ENCODE measurements around the gene ARMC9.
"Not testable (repeated sequence)": the region's sequence is repeated elsewhere in the genome, so short reads cannot be mapped to it uniquely, and the experiment has no call there.

Gene ARMC9

GRCh38 chr2:231244382-231245248, 46.2 kb downstream of the ARMC9 start:
- no peak for DNase-seq (ENCODE audit: low spot score)

DNA sequence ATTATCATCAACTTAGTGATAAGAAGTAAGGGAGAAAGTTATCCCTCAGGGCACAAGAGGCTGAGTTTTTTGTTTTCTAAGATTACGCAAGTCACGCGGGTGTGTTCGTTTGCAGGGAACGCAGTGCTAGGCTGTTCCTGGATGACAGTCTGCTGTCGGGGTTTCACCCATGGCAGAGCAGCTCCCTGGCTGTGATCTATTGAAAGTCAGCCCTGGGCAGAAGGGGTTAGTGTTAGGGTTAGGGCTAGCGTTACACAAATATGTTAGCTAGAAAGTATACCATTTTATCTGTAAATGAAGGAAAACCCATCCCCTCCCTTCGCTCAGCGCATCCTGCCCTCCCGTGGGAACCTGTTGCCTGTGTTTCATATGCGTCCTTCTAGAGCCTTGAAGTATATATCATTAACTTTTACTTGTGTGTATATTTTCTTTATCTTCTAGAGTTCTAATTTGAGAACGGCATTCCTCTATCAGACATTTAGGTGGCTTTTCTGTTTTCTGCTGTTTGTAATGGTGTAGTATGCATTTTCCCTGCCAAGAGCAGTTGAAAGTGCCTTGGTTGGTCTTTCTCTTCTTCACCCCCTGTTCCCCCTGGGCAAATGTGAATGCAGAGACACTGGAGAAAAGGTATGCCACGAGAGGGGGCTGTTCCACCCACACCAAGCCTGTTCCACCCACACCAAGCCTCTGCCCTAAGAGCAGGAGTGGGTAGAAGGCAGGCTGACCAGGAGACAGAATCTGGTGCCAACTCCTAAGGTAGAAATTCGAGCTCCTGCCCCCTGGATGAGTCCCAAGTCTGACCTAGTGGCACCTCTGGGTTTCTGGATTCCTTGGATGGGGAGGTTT, 47.0 kb downstream of the ARMC9 start:
- DNase-seq (ENCODE audit: low spot score), result no peak

- no peak for DNase-seq (ENCODE audit: low spot score)
Measured at GRCh38 chr2:231246171-231246842, 47.9 kb downstream of the ARMC9 start.

DNA sequence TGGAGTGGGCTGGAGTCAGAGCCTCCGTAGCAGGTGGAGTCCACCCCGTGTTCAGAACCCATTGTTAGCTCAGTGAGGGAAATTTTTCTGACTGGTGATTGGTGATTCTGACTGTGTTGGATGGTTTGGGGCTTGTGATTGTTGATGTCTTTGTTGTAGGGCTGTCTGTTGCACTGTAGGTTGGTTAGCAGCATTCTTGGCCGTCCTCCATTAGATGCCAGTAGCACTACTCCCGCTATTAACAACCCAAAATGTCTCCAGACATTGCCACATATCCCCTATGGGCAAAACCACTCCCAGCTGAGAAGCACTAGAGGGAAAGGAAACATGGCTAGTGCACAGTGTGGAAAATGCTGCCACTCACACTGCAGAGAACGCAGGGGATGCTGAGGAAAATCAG, 51.7 kb downstream of the ARMC9 start:
- DNase-seq (ENCODE audit: low spot score), result no peak

GRCh38 chr2:231250698-231251097, 52.3 kb downstream of the ARMC9 start:
- DNase-seq (ENCODE audit: low spot score), result no peak

- DNase-seq (ENCODE audit: low spot score), result not testable (repeated sequence)
Measured at GRCh38 chr2:231253292-231253691, 54.9 kb downstream of the ARMC9 start.

- DNase-seq (ENCODE audit: low spot score), result no peak
Measured at GRCh38 chr2:231256494-231256893, 58.1 kb downstream of the ARMC9 start.

- no peak for DNase-seq (ENCODE audit: low spot score)
Measured at GRCh38 chr2:231257763-231258162, 59.3 kb downstream of the ARMC9 start.

DNA sequence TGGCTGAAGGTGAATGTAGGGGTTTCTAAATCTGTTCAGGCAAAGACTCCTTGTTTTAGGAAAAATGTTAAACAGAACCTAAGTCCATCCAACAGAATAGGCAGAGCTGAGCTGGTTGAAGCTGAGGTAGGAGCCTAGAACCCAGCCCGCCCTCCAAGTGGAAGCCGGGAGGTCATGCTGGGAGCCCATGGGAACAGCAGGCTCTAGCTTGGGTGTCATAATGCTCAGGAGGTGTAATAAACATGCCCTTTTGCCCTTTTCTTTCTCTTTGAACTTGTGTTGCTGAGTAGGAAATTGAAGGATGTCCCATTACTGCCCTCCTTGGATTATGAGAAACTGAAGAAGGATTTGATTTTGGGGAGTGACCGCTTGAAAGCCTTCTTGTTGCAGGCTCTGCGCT, 60.3 kb downstream of the ARMC9 start:
- DNase-seq (ENCODE audit: low spot score), result no peak

- DNase-seq (ENCODE audit: low spot score), result peak; percentile 8
Measured at GRCh38 chr2:231259104-231259503, 60.7 kb downstream of the ARMC9 start.

DNA sequence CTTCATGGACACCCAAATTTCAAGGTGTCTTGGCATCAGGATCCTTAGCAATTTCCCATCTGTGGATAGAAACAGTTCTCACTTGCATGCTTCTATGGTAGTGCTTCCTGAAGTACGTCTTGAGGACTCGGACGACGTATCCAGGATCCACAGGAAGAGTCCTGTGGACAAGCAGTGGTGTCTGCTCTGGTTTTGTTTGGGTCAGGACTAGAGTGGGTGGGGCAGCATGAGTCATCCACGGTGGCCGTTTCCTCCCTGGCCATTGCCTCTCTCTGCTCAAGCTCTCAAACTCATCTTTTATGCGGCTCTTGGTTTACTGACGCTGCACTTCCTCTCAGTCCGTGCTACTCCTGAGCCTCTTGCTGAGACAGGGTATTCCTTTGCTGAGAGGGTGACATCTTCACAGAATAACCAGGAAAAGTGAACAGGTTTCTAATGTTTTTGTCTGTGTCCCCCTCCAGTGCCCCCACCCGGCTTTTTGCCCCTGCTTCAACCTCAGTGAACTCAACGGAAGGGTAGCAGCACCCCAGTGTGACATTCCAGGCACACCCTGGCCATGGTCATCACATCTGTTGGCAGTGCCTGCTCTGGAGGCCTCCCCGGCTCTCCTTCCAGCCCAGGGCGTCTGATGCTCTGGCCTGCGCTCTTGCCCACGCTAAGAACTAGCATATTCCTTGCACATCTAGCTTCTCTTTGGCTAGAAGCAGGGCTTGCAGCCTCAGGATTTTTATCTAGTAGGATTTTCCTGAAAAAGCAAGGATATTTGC, 62.2 kb downstream of the ARMC9 start:
- DNase-seq (ENCODE audit: low spot score), result no peak

- no peak for DNase-seq (ENCODE audit: low spot score)
Measured at GRCh38 chr2:231263118-231263831, 64.8 kb downstream of the ARMC9 start.

GRCh38 chr2:231270221-231271114, 72.0 kb downstream of the ARMC9 start:
- DNase-seq (ENCODE audit: low spot score), result no peak

DNA sequence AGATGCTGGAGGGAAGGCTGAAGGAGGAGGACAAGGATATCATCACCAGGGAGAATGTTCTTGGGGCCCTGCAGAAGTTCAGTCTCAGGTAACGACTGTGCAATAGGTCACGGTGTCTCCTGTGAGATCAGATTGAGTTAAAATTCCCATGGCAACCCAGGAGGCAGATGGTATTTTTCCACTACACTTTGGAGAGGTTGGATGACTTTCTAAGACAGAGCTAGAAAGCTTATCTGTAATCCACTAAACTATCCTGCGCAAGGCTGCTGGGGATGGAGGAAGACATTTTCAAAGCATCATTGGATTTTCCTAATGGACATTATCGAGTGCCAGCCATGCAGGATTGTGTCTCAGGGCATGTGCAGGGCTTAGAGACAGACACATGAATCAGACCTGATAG, 74.6 kb downstream of the ARMC9 start:
- DNase-seq (ENCODE audit: low spot score), result no peak

DNA sequence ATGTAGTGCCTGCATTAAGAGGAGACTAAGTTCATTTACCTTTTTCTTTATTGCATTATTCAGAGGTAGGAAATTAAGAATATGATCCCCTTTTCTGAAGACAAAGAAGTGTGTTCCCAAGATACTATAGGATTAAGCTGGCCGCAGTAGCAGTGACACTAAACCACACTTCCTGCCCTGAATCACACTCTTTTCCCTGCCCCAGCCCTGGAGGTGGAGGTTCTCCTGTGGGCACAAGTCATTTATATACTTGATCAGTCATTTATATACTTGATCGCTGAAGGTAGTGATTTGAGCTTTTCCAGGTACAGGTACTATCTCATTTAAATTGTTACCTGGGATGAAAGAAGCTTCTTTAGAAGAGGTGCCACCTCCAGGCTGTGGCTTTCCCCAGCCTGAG, 78.6 kb downstream of the ARMC9 start:
- DNase-seq (ENCODE audit: low spot score), result peak; percentile 48

DNA sequence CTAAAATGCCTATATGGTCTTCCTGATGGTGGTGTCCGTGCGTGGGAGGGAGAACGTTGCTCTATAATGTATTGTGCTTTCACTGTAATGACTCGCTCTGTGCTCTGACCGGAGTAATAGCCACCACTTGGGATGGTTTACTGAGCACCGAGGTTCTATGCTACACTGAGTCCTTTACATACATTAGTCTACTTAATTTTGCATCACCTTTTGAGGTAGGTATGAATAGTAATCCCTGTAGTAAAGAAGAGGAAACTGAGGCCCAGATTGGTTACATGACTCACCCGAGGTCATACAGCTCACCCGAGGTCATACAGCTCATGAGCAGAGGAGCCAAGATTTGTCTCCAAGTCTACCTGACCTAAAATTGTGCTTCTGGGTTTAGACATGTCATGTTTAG, 79.5 kb downstream of the ARMC9 start:
- DNase-seq (ENCODE audit: low spot score), result peak; percentile 16

GRCh38 chr2:231278868-231279267, 80.4 kb downstream of the ARMC9 start:
- DNase-seq (ENCODE audit: low spot score), result no peak

DNA sequence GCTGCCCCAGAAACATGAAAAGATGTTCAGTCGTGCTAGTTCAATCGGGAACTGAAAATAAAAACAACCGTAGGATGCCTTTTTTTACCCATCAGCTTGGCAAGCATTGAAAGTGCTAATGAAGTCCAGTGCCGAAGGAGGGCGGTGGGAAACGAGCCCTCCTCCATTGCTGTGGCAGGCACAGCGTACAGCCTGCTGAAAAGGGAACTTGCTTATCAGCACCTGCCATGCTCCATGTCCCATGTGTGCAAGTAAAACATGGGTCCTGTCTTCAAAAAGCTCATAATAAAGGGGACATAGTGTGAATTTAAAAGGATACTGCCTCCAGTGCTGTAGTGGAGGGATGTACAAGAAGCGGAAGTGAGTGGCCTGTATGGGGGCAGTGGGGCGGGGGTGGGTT, 82.4 kb downstream of the ARMC9 start:
- DNase-seq (ENCODE audit: low spot score), result no peak

- no peak for DNase-seq (ENCODE audit: low spot score)
Measured at GRCh38 chr2:231284296-231284695, 85.9 kb downstream of the ARMC9 start.

GRCh38 chr2:231286964-231287363, 88.5 kb downstream of the ARMC9 start:
- DNase-seq (ENCODE audit: low spot score), result no peak

All from activated CD4-positive, alpha-beta T cell treated with anti-CD3 and anti-CD28 coated beads, Interleukin-2, Interleukin-4, amounts not matched to agents 100 ng/mL and 50 ng/mL, durations not matched to agents 16 hours and 8 hours (primary cell).